8988T (cell line): ENCODE measurements around the gene TMEM238.

ENCODE experiments used
- DNase-seq: peaks from one replicate; pipeline ENCODE4 v3.0.0; 2011

Gene TMEM238

DNA sequence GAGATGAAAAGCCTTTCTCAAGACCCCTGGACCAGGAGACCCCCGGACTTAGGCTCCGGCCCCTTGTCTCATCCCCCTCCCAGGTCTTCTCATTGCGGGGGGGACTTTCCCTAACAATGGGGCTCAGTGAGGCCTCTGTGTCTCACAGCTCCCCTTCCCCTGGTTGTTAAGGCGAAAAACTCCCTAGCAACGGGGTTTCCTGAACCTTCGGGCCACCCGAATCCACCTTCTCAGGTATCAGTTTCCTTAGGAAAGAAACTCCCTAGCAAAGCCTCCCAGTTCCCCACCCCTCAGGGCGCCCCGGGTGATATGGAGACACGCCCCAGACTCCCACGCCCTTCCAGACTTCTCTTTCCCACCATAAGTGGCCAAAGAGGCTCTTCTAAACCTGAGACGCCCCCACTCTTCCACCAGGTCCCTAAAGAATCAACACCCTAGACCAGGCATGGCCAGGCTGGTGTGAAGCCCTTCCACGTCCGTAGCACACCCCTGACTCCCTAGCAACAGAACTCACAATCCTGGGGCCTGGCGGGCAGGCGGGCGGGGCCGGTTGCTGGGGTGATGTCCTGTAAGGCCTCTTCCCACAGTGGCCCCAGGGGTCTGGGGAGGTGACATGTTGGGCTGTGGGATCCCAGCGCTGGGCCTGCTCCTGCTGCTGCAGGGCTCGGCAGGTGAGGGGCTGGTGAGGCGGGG, 7.7 kb downstream of the TMEM238 start, which contains the start of gene TMEM190:
Gene TMEM190 (plus strand): TSS at position 586 of the 693 bp plus-strand sequence. CDS start 28 bp downstream, at position 614.
- no peak for DNase-seq

GRCh38 chr19:55373993-55374757, 9.9 kb downstream of the TMEM238 start:
- no peak for DNase-seq

GRCh38 chr19:55373306-55373992, 10.6 kb downstream of the TMEM238 start:
- DNase-seq, result no peak

DNA sequence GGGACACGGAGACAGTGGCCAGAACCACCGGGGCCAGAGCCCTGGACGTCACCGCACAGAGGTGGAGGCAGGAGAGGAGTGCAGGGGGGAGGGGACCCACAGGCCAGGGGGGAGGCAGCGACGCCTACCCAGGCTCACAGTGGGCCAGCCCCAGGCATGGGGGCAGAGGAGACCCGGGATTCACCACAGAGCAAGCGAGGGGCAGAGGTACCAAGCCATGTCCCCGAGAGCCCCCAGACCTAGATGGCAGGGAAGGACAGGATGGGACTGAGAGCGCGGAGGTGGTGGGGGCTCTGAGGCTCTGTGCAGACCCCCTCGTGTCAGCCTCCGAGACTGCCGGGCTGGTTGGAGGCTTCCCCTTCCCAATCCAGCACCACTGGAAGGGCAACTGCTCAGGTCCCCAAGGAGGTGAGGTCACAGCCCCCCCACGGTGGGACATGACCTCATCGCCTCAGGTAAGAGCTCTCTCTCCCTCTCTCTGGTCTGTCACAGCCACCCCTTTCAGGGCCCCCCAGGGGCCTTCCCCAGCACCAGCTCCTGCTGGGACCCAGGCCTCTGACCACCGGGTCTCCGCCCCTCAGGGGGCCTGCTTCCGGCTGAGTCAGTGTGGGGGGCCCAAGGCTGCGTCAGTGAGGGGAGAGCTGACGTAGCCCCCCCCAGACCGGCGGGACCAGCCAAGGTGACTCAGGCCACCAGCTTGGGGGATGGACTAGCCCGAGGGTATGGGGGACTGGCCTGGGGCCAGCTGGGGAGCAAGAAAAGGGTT, 11.6 kb downstream of the TMEM238 start:
- DNase-seq, result no peak

DNA sequence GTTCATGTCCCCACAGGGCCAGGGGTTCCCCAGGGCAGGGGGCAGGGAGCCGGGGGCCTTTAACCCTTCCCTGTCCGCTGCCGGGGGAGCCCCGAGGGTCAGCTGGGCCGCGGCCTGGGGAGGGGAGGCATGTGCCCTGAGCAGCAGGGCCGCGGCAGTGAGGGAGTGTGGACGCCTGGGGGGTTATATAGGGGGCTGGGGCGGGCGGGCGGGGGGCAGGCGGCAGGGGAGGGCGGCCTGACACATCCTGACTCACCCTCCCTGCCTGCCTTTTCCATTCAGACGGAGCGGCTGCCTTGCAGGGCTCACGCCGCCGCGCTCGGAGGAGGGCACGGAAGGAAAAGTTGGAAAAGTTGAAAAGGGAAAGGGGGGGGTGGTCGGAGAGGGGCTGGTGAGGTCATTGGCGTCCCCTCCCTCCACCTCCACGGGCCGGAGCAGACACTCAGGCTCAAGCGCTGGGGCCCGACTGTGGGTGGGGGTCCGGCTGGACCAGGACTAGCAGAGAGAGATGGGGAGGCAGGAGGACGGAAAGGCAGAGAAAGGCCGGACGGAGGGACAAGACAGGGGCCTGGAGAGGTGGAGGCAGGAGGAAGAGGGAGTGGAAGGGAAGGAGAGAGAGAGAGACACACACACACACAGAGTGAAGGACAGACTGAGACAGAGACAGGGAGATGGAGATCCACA, 13.6 kb downstream of the TMEM238 start, which contains the start of gene IL11:
Gene IL11 (minus strand): TSS at position 159 of the 684 bp plus-strand sequence. CDS start 153 bp downstream, at position 6.
- peak; percentile 64 for DNase-seq

DNA sequence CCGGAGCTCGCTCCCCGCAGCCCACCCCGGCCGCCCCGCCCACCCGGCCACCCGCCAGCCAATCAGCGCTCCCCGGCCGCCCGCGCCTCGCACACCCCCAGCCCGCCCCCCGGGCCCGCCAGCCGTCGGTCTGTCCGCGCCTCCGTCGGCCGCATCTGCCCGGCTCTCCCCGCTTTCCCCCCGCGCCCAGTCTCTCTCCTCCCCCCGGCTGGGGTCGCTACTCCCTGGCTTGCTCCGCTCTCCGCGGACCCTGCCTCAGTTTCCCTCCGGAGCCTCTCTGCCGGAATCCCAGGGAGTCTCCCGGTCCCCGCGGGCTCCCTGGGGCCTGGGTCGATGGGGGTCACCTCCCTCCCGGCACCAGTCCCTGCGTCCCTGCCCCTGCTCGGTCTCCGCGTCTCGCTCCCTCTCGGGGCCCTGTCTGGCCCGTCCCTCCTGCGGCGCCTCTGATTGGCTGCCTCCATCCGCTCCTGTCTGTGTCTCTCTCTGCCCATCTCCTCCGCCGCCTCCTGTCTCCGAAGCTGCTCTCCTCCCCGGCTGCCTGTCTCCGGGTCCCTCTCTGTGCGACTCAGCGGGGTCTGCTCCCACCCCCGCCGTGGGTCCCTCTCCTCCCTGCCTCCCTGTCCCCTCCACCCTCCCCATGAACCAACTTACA, 14.3 kb downstream of the TMEM238 start:
- DNase-seq, result peak; percentile 96

GRCh38 chr19:55368701-55369563, 15.2 kb downstream of the TMEM238 start:
- DNase-seq, result peak; percentile 63

DNA sequence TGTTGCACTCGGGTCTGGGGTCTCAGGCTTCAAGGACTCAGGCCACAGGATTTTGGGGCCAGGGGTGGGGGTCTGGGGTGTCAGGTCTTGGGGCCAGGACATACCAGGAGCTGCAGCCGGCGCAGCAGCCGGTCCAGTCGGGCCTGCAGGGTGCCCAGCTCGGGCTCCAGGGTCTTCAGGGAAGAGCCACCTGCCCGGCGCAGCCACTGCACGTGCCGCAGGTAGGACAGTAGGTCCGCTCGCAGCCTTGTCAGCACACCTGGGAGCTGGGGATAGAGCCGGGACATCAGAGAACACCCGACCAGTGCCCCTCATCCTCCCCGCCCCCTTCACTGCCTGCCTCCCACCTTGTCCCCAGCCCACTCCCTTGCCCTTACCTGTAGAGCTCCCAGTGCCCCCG, 16.0 kb downstream of the TMEM238 start:
- no peak for DNase-seq

DNA sequence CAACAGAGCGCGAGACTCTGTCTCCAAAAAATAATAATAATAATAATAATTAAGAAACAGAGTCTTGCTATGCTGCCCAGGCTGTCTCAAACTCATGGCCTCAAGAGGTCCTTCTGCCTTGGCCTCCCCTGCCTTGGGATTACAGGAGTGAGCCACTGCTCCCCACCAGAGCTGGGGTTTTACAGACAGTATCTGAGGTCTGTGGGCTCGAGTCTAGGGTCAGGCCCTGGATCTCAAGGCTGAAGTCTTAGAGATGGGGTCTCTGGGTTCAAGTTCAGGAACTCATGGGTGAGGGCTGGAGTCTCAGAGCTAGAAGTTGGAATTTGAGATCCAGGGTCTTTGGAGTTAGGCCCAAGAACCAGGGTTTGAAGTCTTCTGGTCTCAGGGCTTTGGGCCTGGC, 17.3 kb downstream of the TMEM238 start:
- no peak for DNase-seq

- no peak for DNase-seq
Observed at GRCh38 chr19:55365964-55366363, 18.1 kb downstream of the TMEM238 start.

DNA sequence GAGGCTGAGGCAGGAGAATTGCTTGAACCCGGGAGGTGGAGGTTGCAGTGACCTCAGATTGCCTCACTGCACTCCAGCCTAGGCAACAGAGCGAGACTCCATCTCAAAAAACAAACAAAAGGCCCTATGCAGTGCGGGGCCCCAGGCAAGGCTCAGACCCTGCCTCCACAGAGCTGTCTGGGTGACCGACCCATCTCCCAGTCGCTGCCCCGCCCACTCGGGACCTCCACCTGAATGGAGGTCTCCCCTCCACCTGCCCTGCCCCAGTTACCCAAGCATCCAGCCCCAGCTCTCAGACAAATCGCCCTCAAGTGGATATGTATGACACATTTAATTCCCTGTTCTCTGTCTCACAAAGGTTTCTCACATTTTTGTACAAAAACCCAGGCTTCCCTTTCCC, 18.8 kb downstream of the TMEM238 start:
- DNase-seq, result no peak

- DNase-seq, result no peak
Observed at GRCh38 chr19:55362990-55363716, 20.9 kb downstream of the TMEM238 start, which contains the start of gene GARIN5B. TSS of gene GARIN5B (minus strand) at chr19:55363260. CDS start at chr19:55363066, 194 bp downstream.

DNA sequence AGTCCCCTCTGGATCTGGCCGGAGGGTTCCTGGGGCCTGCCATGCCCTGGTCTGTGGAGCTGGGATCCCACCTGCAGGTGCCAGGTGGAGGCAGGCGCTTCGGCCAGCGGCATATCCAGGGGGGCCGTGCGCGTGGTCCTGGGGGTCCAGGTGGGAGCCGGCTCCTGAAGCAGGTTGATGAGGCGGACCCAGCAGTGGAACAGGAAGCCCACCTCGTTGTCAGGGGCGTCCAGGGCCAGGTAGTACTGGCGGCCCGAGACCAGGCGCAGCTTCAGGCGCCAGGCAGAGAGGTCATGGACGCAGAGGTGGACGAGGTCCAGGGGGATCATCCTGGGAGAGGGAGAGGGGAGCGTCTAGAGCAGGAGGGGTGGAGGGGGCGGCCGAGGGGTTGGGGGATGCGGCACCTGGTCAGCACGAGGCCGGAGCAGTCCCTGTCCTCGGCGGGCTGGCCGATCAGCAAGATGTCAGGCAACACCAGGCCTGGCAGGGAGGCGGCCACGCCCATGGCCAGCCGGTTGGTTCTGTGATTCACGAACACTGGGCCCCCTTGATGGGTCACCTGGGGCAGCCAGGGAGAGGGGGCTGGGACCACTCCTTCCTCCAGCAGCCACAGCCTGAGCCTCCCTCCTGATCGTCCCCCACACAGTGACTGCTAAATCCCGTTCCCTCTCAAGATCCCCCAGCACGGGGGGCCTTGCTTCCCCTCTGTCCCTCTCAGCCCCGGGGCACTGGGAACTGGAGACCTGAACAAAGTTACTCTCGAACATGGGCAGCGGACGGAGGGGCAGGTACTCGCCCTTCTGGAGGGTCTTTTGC, 21.7 kb downstream of the TMEM238 start:
- no peak for DNase-seq

DNA sequence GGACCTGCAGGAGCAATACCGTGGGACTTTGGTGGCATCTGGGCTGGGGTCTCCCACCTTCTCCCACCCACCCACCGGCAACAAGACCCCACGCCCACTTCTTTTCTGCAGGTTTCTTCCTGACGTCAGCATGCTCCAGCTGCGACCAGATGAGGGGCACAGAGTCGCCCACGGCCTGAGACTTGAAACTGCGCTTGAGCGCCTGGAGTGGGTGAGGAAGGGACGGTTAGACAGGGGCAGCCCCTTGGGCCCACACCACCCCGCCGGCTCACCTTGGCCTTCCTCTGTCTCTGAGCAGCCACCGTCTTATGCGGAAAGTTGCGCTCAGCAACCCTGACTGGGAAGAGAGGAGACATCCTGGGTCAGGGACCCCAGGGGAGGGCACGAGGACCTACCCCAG, 23.2 kb downstream of the TMEM238 start:
- DNase-seq, result no peak

DNA sequence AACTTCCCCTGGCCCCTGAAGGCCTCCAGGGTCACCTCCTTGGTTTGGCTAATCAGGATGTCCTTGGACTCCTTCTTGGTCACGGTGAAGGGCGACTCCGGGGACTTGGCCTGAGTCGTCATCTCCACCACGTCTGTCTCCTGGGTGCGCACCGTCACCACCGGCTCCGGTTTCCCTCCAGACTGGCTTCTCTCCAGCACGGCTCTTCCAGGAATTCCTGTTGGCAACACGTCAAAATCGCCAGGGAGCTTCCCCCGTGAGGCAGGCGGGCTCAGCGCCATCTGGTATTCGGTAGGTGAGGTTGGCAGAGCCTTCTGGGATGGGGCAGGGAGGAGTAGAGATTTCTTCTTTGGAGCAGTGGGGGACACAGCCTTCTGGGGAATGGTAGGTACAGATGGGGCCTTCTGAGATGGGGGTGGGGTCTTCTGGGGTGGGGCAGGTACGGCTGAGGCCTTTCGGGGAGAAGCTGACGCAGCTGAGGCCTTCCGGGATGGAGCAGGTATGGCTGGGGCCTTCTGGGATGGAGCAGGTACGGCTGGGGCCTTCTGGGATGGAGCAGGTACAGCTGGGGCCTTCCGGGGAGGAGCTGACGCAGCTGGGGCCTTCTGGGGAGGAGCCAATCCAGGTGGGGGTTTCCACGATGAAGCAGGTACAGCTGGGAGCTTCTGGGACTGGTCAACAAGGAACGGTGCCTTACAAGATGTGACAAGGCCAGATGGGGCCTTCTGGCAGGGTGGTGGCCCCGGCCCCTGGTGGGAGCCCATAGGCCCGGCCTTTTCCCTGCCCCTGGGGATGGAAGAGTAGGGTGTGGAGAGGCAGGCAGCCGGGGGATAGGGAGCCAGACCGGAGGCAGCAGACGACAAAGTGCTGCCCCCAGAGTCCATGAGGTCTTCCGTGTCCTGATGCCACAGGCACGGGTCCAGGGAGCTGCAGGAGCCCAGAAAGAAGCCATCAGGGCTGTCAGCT, 24.9 kb downstream of the TMEM238 start:
- no peak for DNase-seq

DNA sequence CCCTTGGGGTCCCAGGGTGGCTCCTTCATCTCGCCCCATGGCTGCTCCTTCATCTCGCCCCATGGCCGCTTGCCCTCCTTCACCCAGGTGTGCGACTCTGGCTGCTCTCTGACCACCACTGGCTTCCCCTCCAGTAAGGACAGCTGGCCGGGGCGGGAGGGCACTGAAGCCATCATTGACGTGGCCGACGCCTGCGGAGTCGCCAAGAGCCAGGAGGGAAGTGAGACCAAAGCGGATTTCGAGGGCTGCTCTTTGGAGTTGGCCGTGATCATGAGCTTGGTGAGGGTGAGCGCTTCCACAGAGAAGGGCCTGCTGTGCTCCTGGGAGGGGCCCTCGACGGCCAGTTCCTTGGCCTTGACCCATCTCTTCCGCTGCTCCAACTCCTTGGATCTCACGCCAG, 25.6 kb downstream of the TMEM238 start:
- no peak for DNase-seq

DNA sequence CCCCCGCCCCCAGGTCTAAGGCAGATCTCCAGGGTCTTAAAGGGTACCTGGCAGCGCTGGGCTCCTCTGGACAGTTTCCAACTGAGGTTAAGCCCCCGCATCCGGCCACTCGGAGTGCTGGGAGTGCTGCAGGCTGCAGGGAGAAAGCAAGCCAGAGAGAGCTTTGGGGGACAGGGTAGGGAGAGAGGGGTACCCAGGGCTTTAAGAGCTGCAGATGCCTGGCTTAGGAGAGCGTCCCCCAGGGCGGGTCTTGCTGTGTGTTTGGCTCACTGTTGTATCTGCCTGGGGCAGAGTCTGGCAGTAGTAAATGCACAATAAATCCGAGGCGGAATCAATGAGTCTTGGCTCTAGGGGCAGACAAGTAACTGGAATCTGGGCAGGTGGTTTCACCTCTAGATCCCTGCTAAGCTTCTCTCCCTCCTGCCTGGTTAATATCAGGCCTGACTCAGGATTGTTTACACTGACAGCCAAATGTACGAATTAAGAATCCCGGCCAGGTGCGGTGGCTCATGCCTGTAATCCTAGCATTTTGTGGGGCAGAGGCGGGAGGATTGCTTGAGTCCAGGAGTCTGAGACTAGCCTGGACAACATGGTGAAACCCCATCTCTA, 28.8 kb downstream of the TMEM238 start:
- no peak for DNase-seq
